ENCODE results near the gene CENPB.
A peak's percentile ranks its signal among the peaks of the same experiment; 100 is the strongest.
"Not testable (repeated sequence)": the region's sequence is repeated elsewhere in the genome, so short reads cannot be mapped to it uniquely, and the experiment has no call there.

CENPB gene, protein sequence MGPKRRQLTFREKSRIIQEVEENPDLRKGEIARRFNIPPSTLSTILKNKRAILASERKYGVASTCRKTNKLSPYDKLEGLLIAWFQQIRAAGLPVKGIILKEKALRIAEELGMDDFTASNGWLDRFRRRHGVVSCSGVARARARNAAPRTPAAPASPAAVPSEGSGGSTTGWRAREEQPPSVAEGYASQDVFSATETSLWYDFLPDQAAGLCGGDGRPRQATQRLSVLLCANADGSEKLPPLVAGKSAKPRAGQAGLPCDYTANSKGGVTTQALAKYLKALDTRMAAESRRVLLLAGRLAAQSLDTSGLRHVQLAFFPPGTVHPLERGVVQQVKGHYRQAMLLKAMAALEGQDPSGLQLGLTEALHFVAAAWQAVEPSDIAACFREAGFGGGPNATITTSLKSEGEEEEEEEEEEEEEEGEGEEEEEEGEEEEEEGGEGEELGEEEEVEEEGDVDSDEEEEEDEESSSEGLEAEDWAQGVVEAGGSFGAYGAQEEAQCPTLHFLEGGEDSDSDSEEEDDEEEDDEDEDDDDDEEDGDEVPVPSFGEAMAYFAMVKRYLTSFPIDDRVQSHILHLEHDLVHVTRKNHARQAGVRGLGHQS

DNA sequence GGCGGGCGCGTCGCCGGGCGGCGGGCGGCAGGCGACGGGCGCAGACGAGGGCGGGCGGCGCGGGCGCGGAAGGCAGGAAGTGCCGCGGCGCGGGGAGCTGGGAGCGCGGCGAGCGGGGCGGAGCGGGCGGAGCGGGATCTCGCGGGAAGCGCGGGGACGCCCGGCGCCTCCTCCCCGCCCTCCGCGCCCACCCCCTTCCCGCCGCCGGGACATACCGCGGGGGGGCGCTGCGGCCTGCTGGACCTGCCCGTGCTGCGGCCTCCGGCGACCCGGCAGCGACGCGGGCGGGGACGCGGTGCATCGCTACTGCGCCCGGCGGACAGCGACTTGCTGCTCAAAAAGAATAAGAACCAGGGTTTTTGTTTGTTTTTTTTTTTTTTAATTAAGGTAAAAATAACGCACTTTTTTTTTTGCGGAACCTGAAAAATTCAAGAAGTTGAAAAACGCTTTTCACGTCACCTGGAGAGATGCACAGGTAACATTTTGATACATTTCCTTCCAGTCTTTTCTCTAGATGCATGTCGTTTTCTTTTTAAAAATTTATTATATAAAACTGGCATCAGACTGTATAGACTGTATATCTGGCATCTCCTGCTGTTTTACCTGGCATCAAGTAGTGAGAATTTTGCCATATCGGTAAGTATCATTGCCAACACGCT lies at the start of gene CENPB:
CENPB (minus strand) TSS at position 76 of the 659 bp plus-strand sequence. CDS start 257 bp downstream, outside the sequence.
- DNase-seq, result peak; percentile 90 to 92

DNA sequence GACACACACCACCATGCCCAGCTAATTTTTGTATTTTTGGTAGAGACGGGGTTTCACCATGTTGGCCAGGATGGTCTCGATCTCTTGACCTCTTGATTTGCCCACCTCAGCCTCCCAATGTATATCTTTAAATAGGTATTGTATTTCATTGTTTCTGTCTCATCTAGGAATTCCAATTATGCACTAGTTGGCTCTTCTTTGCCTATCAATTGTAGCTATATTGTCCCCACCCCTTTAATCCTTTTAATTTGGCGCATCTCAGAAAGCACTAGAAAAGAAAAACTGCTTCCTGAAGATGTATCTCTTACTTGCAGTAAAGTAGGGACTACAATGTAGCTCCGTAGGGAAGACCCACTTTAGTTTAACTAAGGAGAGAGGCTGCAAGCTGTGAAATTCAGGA lies 49.6 kb upstream of the CENPB start:
- no peak for DNase-seq

DNA sequence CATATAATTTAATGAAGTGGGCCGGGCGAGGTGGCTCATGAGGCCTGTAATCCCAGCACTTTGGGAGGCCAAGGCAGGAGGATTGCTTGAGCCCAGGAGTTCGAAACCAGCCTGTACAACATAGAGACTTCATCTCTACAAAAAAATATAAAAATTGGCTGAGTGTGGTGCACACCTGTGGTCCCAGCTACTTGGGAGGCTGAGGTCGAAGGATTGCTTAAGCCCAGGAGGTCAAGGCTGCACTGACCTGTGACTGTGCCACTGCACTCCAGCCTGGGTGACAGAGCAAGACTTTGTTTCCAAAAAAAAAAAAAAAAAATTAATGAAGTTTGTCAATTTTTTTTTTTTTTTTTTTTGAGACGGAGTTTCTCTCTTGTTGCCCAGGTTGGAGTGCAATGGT lies 43.4 kb upstream of the CENPB start:
- DNase-seq, result not testable (repeated sequence)

DNA sequence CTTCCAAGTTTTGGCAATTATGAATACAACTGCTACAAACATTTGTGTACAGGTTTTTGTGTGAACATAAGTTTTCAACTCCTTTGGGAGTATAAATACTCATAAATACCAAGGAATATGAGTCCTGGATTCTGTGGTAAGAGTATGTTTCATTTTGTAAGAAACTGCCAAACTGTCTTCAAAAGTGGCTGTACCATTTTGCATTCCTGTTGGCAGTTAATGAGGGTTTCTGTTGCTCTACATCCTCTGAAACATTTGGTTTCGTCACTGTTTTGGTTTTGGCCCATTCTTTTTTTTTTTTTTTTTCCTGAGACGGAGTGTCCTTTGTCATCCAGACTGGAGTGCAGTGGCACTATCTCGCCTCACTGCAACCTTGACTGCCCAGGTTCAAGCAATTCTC lies 42.3 kb upstream of the CENPB start:
- no peak for DNase-seq

DNA sequence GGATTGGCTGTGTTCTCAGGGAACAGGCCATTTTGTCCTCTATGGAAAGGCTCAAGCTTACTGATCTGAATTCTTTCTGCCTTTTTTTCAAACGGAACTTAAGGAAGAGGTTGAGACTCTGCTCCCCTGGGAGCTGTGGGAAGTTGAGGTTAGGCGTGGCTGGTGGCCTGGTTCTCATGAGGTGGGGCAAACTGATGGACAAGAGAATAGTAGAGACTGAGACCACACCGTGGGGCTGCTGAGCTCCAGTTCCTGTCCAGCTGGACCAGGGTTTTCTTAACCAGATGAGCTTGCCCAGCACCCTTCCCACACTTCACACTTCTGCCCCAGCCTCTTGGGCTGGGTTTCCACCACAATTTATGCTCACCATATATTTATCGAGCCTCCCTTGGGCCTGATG lies 39.9 kb upstream of the CENPB start:
- DNase-seq, result no peak

DNA sequence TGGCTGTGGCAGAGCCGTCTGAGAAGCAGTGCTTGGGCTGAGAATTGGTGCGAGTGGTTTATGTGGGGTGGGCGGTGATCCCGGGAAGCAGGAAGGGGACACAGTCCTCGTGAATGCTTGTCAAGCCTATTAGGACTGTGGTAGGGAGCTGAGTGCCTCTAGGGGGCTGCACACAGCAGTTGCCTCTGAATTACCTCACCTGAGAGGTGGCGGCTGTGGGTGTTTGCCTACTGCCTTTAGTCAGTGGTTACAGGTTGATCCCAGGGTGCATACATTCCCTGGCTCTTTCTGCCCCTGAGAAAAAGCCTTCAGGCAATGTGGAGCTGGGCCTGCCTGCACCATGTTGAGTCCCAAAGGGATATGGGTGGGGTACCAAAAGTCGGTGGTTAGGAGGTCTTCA lies 39.0 kb upstream of the CENPB start:
- no peak for DNase-seq

DNA sequence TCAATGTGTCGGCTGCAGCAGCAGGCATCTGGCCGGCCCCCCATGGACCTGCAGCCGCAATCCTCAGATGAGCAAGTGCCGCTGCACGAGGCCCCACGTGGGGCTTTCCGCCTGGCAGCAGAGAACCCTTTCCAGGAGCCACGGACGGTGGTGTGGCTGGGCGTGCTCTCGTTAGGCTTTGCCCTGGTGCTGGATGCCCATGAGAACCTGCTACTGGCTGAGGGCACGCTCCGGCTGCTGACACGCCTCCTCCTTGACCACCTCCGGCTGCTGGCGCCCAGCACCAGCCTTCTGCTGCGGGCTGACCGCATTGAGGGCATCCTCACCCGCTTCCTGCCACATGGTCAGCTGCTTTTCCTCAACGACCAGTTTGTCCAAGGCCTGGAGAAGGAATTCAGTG lies 37.3 kb upstream of the CENPB start:
- no peak for DNase-seq

DNA sequence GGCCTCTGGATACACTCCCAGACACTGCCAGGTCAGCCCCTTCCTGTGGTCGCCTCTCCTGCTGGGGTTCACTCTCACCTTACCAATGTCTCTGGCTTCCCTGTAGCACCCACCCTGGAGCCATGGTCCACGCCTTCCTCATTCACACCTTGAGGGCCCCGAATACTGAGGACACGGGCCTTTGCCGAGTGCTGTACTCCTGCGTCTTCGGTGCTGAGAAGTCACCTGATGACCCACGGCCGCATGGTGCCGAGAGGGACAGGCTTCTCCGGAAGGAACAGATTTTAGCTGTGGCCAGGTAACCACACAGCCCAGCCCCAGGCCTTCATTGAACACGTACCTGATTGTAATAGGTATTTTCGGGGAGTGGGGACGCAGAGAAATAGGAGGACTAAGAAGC lies 35.5 kb upstream of the CENPB start:
- DNase-seq, result no peak

DNA sequence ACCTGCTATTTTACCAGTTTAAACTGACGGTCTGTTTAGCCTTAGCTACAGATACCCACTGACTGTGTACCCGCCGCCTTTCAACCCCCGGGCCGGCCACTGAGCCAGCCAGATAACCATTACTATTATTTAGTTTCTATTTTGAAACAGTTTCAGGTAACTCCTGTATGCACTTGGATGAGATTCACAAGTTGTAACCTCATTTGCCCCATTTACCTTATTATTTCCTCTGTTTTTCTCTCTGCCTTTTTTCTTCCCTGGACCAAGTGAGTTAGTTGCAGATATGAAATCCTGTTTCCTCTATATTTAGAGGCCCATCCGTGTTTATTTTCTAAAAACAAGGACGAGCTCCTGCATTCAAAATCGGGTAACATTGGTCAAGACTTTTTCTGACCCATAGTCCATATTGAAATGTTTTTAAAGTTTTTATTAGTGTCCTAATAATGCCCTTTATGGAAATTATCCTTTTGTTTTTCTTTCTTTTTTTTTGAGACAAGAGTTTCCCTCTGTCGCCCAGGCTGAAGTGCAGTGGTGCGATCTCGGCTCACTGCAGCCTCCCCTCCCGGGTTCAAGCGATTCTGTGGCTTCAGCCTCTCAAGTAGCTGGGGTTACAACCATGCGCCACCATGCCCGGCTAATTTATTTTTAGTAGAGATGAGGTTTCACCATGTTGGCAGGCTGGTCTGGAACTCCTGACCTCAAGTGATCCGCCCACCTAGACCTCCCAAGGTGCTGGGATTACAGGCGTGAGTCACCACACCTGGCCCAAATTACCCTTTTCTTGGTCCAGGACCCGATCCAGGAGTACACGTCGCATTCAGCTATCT lies 34.6 kb upstream of the CENPB start:
- DNase-seq, result no peak

DNA sequence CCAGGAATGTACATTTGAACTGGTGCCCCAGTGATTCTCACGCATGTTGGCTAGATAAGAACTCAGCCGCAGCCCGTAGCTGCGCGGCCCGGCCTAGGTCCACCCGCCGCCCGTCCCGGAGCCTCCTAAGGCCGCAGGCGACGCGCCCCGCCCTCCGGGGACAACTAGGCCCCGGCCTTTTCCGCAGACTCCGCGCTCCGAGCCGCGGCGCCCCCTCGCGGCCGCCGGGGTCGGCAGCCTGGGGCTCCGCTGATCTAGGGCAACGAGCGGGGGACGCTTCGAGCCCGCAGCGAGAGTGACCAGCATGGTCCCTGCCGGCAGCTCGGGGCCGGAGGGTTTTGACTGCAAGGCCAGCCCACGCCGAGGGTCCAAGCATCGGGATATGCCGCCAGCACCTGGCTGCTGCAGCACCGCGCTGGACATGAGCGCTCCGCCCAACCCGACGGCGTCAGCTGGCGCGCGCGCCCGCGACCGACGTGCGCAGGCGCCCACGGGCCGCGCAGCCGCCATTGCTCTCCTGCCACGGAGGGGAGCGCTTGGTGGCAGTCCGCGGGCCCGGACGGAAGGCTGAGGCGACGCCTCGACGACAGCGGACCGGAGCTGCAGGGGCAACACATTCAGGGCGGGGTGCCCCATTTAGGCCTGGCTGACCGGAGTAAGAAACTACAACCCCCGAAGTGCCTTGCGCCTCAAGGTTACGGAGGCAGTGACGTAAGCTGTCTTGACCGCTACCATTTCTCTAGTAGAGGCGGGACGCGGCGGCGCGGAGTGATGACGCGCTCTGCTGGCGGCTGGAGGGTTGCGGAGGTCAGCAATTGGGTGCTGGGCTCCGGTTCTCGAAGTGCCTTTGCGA lies 33.7 kb upstream of the CENPB start, which contains the start of gene AP5S1:
AP5S1 (plus strand) TSS at position 500 of the 853 bp plus-strand sequence. CDS start 1,571 bp downstream, outside the sequence.
- peak; percentile 92 for DNase-seq

DNA sequence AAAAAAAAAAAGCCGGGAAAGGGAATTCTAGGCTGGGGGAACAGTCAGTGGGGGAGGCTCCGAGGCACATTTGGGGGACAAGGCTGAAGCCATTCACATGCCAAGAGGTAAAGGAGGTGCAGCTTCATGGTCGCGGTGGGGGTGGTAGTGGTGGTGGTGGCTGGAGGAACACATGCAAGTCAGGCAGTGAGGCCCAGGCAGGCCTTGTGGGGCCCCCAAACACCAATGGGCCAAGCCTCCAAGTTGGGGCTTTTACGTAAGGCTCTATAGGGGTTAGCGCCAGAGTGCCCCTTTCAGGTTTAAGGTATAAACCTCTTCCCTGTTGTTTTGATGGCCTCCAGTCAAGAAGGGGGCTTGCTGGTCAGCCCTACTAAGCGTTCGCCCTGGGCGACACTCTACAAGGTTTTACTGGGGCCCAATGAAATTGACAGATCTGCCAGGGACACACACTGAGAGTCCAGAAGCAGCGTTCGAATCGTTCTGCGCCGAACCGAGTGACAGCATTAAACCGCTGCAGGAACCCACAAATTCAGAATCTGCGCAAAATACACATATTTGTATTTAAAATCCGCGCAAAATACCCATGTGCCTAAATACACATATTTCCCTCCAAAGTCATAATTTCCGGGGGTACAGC lies 33.0 kb upstream of the CENPB start:
- no peak for DNase-seq

DNA sequence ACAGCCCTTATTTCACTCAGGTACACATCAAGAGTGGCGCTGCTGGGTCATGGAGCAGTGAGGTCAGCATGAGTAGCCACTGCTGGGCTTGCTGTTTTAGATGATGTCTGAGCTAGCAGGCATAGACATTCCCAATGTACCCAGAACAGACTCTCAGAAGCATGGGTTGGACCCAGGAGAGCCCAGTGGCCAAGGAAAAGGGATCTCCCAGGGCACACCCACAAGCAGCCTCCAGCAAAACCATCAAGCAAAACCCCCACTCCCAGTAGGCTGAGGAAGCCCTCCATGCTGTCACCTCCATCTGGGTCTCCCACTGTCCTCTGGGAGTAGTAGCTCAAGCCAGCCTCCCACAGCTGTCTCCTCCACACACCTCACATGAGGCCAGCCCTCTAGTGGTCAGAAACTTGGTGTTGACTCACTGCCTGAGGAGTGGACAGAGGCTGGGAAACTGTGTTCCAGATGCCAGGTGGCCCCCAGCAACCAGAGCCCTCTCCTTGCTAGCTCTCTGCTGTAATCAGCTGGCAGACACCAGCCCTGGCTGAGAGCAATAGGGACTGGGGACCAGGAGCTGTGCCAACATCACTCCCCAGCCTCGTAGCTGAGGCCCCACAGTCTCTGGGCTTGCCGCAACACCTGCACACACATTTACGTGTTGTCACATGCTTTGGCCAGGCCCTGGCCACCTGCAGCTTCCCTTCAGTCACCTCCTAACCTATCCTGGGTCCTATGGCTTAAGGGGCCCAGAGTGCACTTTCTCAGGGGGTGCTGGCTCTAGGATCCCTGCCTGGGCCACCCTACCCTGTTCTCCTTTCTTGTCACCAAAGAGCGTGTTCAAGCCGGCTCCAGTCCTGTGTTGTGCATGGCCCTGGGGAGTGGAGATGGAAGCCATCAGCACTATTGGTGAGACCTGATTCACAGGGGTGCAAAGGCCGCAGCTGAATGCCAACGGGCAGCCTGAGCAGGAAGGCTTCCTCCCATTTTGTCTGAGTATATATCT lies 31.9 kb upstream of the CENPB start:
- DNase-seq, result peak; percentile 35 to 43

DNA sequence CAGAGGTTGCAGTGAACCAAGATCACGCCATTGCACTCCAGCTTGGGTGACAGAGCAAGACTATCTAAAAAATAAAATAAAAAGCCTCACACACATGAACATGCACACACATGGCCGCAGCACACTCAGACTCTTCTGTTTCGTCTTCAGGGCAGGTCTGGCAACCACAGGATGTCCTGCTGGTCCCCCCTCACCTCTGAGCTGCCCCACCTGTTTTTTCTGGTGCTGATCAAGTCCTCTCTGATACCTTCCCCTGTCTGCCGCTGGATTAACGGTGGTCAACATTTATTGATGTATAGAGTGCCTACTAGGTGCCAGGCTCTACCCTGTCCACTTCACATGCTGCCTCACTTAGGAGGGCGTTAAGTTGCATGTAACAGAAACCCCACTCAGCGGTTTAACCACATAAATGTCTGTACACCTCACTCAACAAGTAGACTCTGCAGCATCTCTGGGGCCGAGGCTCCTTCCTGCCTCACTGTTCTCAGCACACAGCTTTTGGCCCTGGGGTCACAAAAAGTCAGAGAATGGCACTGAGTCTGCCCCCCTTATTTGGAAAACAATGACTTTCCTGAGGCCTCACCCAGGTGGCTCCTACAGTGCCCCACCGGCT lies 29.3 kb upstream of the CENPB start:
- peak in 1 of 2 donors; percentile 48 for DNase-seq

DNA sequence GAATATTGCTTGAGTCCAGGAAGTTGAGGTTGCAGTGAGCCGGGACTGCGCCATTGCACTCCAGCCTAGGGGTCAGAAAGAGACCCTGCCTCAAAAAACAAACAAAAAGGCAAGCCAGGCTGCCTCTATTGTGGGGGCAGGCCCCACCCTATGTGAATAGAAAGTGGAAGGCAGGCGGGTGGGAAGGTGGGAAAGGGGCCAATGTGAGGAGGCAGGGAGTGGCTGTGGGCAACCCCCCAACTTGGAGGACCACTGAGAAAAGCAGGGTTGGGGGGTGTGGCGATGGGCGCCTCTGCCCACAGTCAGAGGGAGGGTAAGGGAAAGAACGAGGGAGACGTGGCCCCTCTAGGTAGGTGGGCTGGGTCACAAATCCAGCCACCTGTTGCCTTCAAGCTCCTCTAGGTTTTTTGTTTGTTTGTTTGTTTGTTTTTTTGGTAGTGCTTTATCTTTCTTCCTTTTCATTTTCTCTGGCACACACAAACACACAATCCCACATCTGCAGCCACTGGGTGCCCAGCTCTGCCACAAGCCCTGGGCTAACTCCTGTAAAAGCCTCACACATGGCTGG lies 28.5 kb upstream of the CENPB start:
- no peak for DNase-seq

DNA sequence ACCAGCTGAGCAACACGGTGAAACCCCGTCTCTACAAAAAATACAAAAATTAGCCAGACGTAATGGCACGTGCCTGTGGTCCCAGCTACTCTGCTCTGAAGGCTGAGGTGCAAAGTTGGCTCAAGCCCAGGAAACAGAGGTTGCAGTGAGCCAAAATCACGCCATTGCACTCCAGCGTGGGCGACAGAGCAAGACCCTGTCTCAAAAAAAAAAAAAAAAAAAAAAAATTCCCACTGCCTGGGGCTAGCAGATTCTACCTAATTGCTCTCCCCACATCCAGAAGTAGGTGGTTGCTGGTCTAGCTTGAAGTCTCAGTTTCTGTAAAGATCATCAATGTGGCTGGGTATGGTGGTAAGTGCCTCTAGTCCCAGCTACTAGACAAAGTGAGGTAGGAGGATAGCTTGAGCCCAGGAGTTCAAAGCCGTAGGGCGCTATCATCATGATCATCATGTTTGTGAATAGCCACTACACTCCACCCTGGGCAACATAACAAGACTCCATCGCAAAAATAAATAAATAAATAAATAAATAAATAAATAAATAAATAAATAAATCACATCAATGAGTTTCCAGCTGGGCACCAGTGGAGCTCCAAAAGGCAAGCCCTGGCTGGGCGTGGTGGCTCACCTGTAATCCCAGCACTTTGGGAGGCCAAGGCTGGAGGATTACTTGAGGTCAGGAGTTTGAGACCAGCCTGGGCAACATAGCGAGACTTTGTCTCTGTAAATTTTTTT lies 27.5 kb upstream of the CENPB start:
- DNase-seq, result no peak

DNA sequence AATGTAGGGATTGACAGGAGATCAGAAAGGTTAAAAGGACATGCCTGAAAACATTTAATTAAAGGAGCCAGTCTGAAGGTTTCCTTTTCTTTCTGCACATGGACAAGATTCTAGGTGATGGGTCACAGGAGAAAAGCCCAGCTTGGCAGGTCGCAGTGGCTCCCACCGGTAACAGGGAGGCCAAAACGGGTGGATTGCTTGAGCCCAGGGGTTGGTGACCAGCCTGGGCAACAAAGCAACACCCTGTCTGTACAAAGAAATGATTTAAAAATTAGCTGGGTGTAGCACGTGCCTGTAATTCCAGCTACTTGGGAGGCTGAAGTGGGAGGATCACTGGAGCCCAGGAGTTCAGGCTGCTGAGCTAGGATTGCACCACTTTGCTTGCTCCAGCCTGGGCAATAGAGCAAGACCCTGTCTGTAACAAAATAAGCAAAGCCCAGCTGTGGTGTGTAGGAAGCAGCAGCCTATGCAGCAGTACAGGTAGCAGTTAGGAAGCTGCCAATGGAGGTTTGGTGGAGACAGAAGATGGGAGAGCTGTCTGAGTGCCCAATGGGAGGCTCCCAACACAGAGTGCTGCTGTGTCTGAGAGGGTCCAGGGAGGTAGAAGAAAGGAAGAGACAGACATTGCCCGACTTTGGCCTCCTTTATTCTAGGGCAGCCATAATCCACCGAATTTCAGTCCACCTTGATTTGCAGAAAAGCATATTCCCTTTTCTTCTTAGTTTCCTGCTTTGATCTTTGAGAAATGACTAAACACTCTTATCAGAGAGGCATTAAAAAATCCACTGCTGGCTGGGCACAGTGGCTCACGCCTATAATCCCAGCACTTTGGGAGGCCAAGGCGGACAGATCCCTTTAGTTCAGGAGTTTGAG lies 26.7 kb upstream of the CENPB start:
- DNase-seq, result no peak

DNA sequence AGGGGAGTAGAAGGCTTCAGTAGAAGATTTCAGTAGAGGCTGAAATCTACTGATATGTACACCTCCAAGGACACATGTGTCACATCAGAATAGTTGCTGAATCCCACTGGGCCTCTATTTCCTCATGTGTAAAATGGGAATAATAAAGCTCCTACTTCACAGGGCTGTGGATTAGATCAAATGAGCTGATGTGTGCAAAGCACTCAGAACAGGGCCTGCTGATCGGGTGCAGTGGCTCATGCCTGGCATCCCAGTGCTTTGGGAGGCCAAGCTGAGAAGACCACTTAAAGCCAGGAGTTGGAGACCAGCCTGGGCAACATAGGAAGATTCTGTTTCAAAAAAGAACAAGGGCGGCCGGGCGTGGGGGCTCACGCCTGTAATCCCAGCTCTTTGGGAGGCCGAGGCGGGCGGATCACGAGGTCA lies 25.7 kb upstream of the CENPB start:
- DNase-seq, result no peak

Measured in CD4-positive, alpha-beta T cell treated with Interleukin-1 beta for 1 hour (primary cell).